T-cell (primary cell): ENCODE measurements around the gene CHST7. TPM values are rescaled to one million over a fixed set of nuclear protein-coding genes. Genes with fewer than 3 reads are reported as not detected.
A peak's percentile ranks its signal among the peaks of the same experiment; 100 is the strongest.

Experiments used
- ATAC-seq, 4 experiments: fragments of 200-7000 bp in 3 of 4; fragments of 150-1000 bp in 1 of 4; cut with Tn5 transposase; replicated peaks in 1 of 4; 1 replicate in 3 of 4; 2 replicates in 1 of 4; pipeline ENCODE4 v1.10.0; 2021; ENCODE audit warnings: moderate library complexity in 3 of 4, mild to moderate bottlenecking in 2 of 4, moderate number of reproducible peaks in 1 of 4
- CTCF ChIA-PET, 2 donors: fragments of 300-600 bp; sonication (Branson Sonifier 250); formaldehyde crosslinking; loops; one replicate each; lab custom pipeline; 2022; ENCODE audit warnings: antibody characterized with exemption in 2 of 2; lab: Charles Lee
- POLR2A ChIA-PET, 2 donors: fragments of 300-600 bp; sonication (Branson Sonifier 250); formaldehyde crosslinking; loops; one replicate each; lab custom pipeline; 2022; ENCODE audit warnings: antibody characterized with exemption in 2 of 2; lab: Charles Lee
- DNase-seq, 35 experiments: peaks; one replicate each; pipeline versions ENCODE4 v3.0.0 to v3.0.0-alpha.2; 2013 to 2023
- H3K27ac ChIP-seq: one replicate; pipeline ENCODE4 v1.5.1; 2013; ENCODE audit warnings: low read length
- H3K27me3 ChIP-seq, 2 experiments: replicated peaks in 1 of 2; 1 replicate in 1 of 2; 2 replicates in 1 of 2; pipeline versions ENCODE4 v1.6.1 to v1.7.0; 2013; ENCODE audit warnings: low read length in 1 of 2, mixed read lengths in 1 of 2; ENCODE audit not compliant: control insufficient read depth in 2 of 2, insufficient read depth in 2 of 2; ENCODE audit errors: extremely low read depth in 1 of 2
- H3K36me3 ChIP-seq, 2 donors: 1 replicate in 1 of 2; 2 replicates in 1 of 2; pipeline versions ENCODE4 v1.6.1 to v1.7.0; 2013; ENCODE audit warnings: low read length in 1 of 2; ENCODE audit not compliant: control insufficient read depth in 2 of 2, insufficient read depth in 1 of 2; ENCODE audit errors: extremely low read depth in 1 of 2
- H3K4me1 ChIP-seq, 2 experiments: 1 replicate in 1 of 2; 2 replicates in 1 of 2; pipeline versions ENCODE4 v1.6.1 to v1.7.0; 2013; ENCODE audit warnings: low read length in 2 of 2, mixed read lengths in 1 of 2; ENCODE audit not compliant: insufficient read depth in 2 of 2, control insufficient read depth in 1 of 2; ENCODE audit errors: extremely low read depth in 1 of 2
- H3K4me3 ChIP-seq, 2 donors: 1 replicate in 1 of 2; 2 replicates in 1 of 2; pipeline versions ENCODE4 v1.5.1 to v1.7.0; 2013; ENCODE audit warnings: mild to moderate bottlenecking in 2 of 2, low read length in 1 of 2, moderate library complexity in 1 of 2; ENCODE audit not compliant: control insufficient read depth in 1 of 2; ENCODE audit errors: extremely low read depth in 1 of 2
- H3K9me3 ChIP-seq: 2 replicates; pipeline ENCODE4 v1.7.0; 2013
- H3K27ac Mint-ChIP-seq, 2 donors: one replicate each; pipeline ENCODE4 v1.8.0; 2020 to 2021; ENCODE audit warnings: mild to moderate bottlenecking in 2 of 2, mixed read lengths in 2 of 2
- H3K27me3 Mint-ChIP-seq, 2 donors: one replicate each; pipeline ENCODE4 v1.8.0; 2021 to 2022; ENCODE audit warnings: mixed read lengths in 2 of 2
- H3K36me3 Mint-ChIP-seq: one replicate; pipeline ENCODE4 v1.8.0; 2021; ENCODE audit warnings: mixed read lengths
- H3K4me1 Mint-ChIP-seq, 3 donors: one replicate each; pipeline ENCODE4 v1.8.0; 2020 to 2022; ENCODE audit warnings: mixed read lengths in 3 of 3, mild to moderate bottlenecking in 1 of 3
- H3K4me3 Mint-ChIP-seq, 3 donors: one replicate each; pipeline ENCODE4 v1.8.0; 2020 to 2022; ENCODE audit warnings: mild to moderate bottlenecking in 3 of 3, mixed read lengths in 3 of 3, moderate library complexity in 3 of 3
- H3K9me3 Mint-ChIP-seq, 3 donors: one replicate each; pipeline ENCODE4 v1.8.0; 2020 to 2022; ENCODE audit warnings: mixed read lengths in 3 of 3
- WGBS: methylation state at CpG from one replicate; pipeline ENCODE4 v1.1.5; 2013; ENCODE audit warnings: missing lambda C conversion rate; ENCODE audit not compliant: insufficient coverage; 5-methylcytosine and 5-hydroxymethylcytosine counted together
- total RNA-seq, 35 experiments: library from RNA in 6 of 35; stranded (reverse) in 6 of 35; fragments of 120-200 nt in 1 of 35; gene quantifications; one replicate each; pipeline versions ENCODE4 v1.2.1 to v1.2.4 and lab custom pipeline; 2013 to 2026

Gene CHST7
- total RNA-seq, 5 donors from 2014 or later (not counting 1 experiment from before 2014, with no cell fraction given): 3.3 to 8.0 (median 6.4) TPM

DNA sequence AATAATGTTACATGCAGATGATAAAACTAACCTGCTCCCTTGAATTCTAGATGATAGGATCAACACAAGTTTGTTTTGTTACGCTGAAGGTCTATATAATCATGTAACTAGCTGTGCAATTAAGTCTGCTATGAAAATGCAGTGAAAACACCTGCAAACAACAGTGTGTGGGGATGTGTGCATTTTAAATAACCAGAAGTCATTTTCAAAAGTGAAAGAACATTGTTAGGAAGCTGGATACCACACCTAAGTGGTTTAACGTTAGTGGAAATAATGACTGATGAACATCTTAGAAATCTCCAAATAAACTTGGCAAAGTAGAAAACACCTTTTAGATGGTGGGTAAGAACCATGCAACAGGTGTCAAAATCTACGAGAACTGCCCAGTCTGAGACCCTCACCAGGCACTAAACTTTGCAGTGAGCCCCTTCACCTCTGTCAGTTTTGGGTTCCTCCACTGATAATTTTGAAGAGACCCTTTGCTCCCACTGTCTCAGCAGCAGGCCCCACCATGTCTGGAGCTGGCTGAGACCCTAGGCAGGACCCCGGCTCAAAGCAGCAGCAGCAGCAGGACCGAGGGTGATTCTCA is 36.6 kb downstream of the CHST7 start:
- H3K4me3 Mint-ChIP-seq: no peak overlapping the region
- DNase-seq (no peak), ATAC-seq (no peak)
- H3K27ac ChIP-seq: no peak overlapping the region
- no peaks in the 10 kb centered on the region for H3K36me3 Mint-ChIP-seq
- peaks cover 0 to 33% of the 10 kb centered on the region in 2 donors for H3K27me3 Mint-ChIP-seq
- peaks cover 15 to 46% (median 32%) of the 10 kb centered on the region in 3 donors for H3K4me1 Mint-ChIP-seq
- CTCF ChIA-PET: no interaction called here
- H3K9me3 ChIP-seq: no peaks in the 10 kb centered on the region
- POLR2A ChIA-PET: no interaction called here
- H3K4me1 ChIP-seq: peaks cover 13 to 25% of the 10 kb centered on the region in 2 experiments
- no peaks in the 10 kb centered on the region for H3K27me3 ChIP-seq
- H3K9me3 Mint-ChIP-seq: no peaks in the 10 kb centered on the region
- H3K27ac Mint-ChIP-seq: no peak overlapping the region
- no peaks in the 10 kb centered on the region for H3K36me3 ChIP-seq
- no peak overlapping the region for H3K4me3 ChIP-seq
- WGBS: 86% methylated on average over 1 of the region's 5 CpGs

DNA sequence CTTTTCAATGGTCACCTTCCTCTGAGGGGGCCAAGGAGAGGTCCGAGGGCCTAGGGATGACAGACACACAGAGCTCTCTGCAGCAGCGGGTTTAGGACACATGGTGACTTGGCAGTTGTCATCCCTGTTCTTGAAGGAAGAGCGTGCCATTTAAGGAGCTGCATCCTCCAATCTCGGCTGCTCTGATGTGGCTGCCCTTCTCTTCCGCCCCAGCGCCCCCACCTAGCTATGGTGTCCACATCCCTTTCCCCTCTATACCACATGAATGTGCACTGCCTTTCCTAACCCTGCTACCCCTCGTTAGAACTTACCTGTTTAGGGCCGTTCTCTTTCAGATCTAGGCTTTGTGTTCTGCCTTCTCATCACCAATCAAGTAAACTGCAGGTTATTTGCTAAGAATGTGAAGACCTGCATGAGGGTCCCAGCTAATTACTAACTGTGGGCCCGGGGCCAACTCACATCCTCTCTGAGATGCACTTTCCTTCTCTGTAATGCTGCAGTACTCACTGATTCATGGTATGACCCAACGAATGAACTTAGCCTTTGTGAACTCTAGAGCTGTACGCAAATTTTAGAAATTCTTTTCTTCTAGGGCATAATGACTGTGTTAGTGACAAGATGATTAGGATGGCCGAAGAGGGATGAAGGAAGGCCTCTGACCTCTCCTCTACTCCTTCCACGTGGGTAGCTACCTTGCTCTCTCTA is 38.2 kb downstream of the CHST7 start:
- ATAC-seq (peak; percentile 94 to 99 (median 98)), DNase-seq (peak in 33 of 35 experiments; percentile 17 to 62 (median 42))
- H3K36me3 ChIP-seq: no peaks in the 10 kb centered on the region
- peaks cover 16 to 46% (median 32%) of the 10 kb centered on the region in 3 donors for H3K4me1 Mint-ChIP-seq
- H3K4me1 ChIP-seq: peaks cover 13 to 25% of the 10 kb centered on the region in 2 experiments
- no peaks in the 10 kb centered on the region for H3K9me3 Mint-ChIP-seq
- POLR2A ChIA-PET: no interaction called here
- H3K36me3 Mint-ChIP-seq: peaks cover under 1% of the 10 kb centered on the region
- H3K4me3 ChIP-seq: no peak overlapping the region
- no peaks in the 10 kb centered on the region for H3K27me3 ChIP-seq
- H3K27ac Mint-ChIP-seq: peak overlapping the region in 1 of 2 donors; percentile 19
- peak overlapping the region in 2 of 3 donors; percentile 26 to 31 for H3K4me3 Mint-ChIP-seq
- H3K9me3 ChIP-seq: no peaks in the 10 kb centered on the region
- no peak overlapping the region for H3K27ac ChIP-seq
- CTCF ChIA-PET: interaction anchor here (0.6 to 1.1 kb wide), 3 partner anchors 10 to 39 kb away, joined by 3 to 5 read pairs (median 4); no protein-coding TSS in a partner anchor
- 23% methylated on average over 3 of the region's 13 CpGs for WGBS
- peaks cover 0 to 35% of the 10 kb centered on the region in 2 donors for H3K27me3 Mint-ChIP-seq

- Histone ChIP-seq H3K27ac (no peak overlapping the region), H3K27me3 (no peaks in the 10 kb centered on the region), H3K4me3 (no peak overlapping the region), H3K36me3 (no peaks in the 10 kb centered on the region), H3K9me3 (no peaks in the 10 kb centered on the region), H3K4me1 (peaks cover 0 to 7% of the 10 kb centered on the region in 2 experiments)
- H3K4me1 Mint-ChIP-seq: peaks cover 6 to 24% (median 13%) of the 10 kb centered on the region in 3 donors
- H3K4me3 Mint-ChIP-seq: no peak overlapping the region
- ChIA-PET CTCF (no interaction called here), POLR2A (no interaction called here)
- DNase-seq: no peak
- H3K27me3 Mint-ChIP-seq: peaks cover 0 to 34% of the 10 kb centered on the region in 2 donors
- no peak for ATAC-seq
- H3K9me3 Mint-ChIP-seq: peaks cover 0 to 5% (median 0%) of the 10 kb centered on the region in 3 donors
- H3K36me3 Mint-ChIP-seq: peaks cover 13% of the 10 kb centered on the region
- no peak overlapping the region for H3K27ac Mint-ChIP-seq
Observed at GRCh38 chrX:46617906-46618305, 44.3 kb downstream of the CHST7 start.

DNA sequence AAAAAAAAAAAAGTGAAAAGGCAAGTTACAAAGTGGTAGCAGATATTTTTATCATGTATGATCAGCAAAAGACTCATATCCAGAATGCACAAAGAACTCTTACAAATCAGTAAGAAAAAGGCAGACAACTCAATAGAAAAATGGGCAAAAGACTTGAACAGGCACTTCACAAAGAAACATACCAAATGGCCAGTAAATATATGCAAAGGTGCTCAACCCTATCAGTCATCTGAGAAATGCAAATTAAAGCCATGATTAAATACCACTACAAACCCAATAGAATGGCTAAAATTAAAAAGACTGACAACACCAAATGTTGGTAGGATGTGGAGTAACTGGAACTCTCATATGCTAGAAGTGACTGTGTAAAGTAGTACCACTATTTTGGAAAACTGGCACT is 45.4 kb downstream of the CHST7 start:
- H3K27me3 ChIP-seq: no peaks in the 10 kb centered on the region
- Mint-ChIP-seq H3K27ac (no peak overlapping the region), H3K4me3 (no peak overlapping the region), H3K36me3 (peaks cover 13% of the 10 kb centered on the region), H3K9me3 (peaks cover 0 to 5% (median 0%) of the 10 kb centered on the region in 3 donors), H3K27me3 (peaks cover 0 to 33% of the 10 kb centered on the region in 2 donors), H3K4me1 (peaks cover 6 to 14% (median 10%) of the 10 kb centered on the region in 3 donors)
- H3K36me3 ChIP-seq: no peaks in the 10 kb centered on the region
- no peak for ATAC-seq
- no peak overlapping the region for H3K4me3 ChIP-seq
- POLR2A ChIA-PET: no interaction called here
- CTCF ChIA-PET: no interaction called here
- H3K9me3 ChIP-seq: no peaks in the 10 kb centered on the region
- no peak overlapping the region for H3K27ac ChIP-seq
- no peak for DNase-seq
- H3K4me1 ChIP-seq: peaks cover 0 to 3% of the 10 kb centered on the region in 2 experiments

- Histone ChIP-seq H3K4me1 (peaks cover 0 to 3% of the 10 kb centered on the region in 2 experiments), H3K27ac (no peak overlapping the region), H3K27me3 (no peaks in the 10 kb centered on the region), H3K9me3 (no peaks in the 10 kb centered on the region), H3K4me3 (no peak overlapping the region), H3K36me3 (no peaks in the 10 kb centered on the region)
- peaks cover 0 to 5% (median 0%) of the 10 kb centered on the region in 3 donors for H3K9me3 Mint-ChIP-seq
- no peak overlapping the region for H3K4me3 Mint-ChIP-seq
- ATAC-seq (no peak), DNase-seq (no peak)
- no CpG with 5 or more reads among the region's 4 CpGs for WGBS
- ChIA-PET POLR2A (no interaction called here), CTCF (no interaction called here)
- no peak overlapping the region for H3K27ac Mint-ChIP-seq
- H3K27me3 Mint-ChIP-seq: peaks cover 0 to 27% of the 10 kb centered on the region in 2 donors
- H3K36me3 Mint-ChIP-seq: peaks cover 13% of the 10 kb centered on the region
- peaks cover 6 to 14% (median 10%) of the 10 kb centered on the region in 3 donors for H3K4me1 Mint-ChIP-seq
Observed at GRCh38 chrX:46620505-46620904, 46.9 kb downstream of the CHST7 start.

DNA sequence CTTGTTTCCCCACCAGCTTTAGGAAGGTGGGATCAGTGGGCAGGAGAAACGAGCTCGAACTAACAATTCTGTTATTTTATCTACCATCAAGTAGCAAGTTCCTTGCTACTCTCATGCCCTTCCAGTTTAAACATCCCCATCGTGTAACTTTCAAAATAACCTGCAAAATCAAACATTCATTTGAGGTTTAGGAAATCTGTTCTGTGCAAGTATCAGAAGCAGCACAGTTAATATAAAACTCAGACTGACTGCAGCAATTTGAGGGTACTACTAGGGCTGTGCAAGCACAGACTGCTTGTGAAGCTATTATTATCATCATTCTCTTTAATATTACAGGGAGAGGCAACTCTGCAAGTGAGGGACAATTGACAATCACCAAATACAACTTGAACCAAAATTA is 48.0 kb downstream of the CHST7 start:
- no peaks in the 10 kb centered on the region for H3K27me3 ChIP-seq
- peaks cover 0 to 3% of the 10 kb centered on the region in 2 experiments for H3K4me1 ChIP-seq
- peaks cover 0 to 25% of the 10 kb centered on the region in 2 donors for H3K27me3 Mint-ChIP-seq
- H3K36me3 ChIP-seq: no peaks in the 10 kb centered on the region
- no peak for DNase-seq
- WGBS: no CpG with 5 or more reads among the region's 3 CpGs
- no peak overlapping the region for H3K4me3 ChIP-seq
- H3K9me3 ChIP-seq: no peaks in the 10 kb centered on the region
- ATAC-seq: no peak
- H3K4me3 Mint-ChIP-seq: no peak overlapping the region
- no peak overlapping the region for H3K27ac ChIP-seq
- H3K36me3 Mint-ChIP-seq: peaks cover 13% of the 10 kb centered on the region
- CTCF ChIA-PET: interaction anchor here in 1 of 2 donors (1.0 kb wide), 1 partner anchor 10 kb away, joined by 3 read pairs; no protein-coding TSS in a partner anchor
- no peak overlapping the region for H3K27ac Mint-ChIP-seq
- POLR2A ChIA-PET: no interaction called here
- H3K4me1 Mint-ChIP-seq: peaks cover 9 to 22% (median 12%) of the 10 kb centered on the region in 3 donors
- H3K9me3 Mint-ChIP-seq: peaks cover 0 to 5% (median 0%) of the 10 kb centered on the region in 3 donors
